ENCODE measurements around the gene SHMT2.

DNA sequence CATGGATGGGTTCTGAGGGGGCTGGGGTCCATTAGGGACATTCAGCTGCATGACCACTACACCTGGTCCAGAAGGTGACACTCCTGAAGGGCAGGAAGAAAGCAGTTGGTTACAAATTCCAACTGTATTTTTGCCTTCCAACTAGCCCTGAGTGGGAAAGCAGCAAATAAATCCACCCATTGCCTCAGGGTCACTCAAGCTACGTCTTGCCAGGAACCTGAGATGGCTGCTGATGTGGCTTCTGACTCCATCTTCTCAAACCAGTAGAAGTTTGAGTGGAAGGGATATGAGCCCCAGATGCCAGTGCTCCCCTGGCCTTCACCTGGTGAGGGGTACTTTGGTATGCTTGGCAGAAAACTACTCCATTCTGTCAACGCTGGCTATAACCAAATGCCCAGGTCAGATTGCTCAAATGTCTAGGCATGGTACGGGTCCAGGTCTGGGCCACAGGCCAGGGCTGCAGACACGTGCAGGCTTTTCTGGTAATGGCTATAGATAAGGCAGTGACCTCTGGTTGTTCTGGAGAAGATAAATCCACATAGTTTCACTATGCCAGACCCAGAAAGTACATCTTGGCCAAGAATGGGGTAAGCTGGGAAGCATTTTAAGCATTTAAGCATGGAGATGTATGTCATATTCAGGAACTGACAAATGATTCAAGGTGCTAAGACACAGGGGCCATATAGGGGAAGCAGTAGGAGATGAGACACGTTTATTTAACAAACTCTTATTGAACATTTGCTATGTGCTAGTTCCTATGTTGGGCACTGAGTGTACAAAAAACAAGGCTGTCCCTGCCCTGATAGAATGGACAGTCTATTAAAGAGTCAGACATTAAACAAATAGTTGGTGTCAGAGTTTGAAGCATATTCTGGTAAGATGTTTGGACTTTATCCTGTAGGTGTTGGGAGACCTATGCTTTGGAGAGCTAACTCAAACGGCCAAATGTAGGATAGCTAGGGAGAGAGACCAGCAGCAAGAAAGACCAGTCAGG, 29.8 kb downstream of the SHMT2 start:
- TF ChIP-seq JUN (IDR thresholded peaks at IDR 0.05; ENCODE audit: borderline replicate concordance, insufficient read depth, insufficient read length, low read depth) (no peak), POLR2A (IDR thresholded peaks at IDR 0.05; ENCODE audit: low read depth, low read length) (no peak), FOS (IDR thresholded peaks at IDR 0.05; ENCODE audit: borderline replicate concordance, insufficient read depth, low read length) (no peak), MYC (IDR thresholded peaks at IDR 0.05; ENCODE audit: low read depth, low read length) (no peak), EZH2 (IDR thresholded peaks at IDR 0.05; ENCODE audit: borderline replicate concordance, low read depth, low read length, severe bottlenecking) (no peak)
- TF ChIP-seq, protein P1, sequence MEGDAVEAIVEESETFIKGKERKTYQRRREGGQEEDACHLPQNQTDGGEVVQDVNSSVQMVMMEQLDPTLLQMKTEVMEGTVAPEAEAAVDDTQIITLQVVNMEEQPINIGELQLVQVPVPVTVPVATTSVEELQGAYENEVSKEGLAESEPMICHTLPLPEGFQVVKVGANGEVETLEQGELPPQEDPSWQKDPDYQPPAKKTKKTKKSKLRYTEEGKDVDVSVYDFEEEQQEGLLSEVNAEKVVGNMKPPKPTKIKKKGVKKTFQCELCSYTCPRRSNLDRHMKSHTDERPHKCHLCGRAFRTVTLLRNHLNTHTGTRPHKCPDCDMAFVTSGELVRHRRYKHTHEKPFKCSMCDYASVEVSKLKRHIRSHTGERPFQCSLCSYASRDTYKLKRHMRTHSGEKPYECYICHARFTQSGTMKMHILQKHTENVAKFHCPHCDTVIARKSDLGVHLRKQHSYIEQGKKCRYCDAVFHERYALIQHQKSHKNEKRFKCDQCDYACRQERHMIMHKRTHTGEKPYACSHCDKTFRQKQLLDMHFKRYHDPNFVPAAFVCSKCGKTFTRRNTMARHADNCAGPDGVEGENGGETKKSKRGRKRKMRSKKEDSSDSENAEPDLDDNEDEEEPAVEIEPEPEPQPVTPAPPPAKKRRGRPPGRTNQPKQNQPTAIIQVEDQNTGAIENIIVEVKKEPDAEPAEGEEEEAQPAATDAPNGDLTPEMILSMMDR (IDR thresholded peaks at IDR 0.05; ENCODE audit: extremely low read depth in 1 of 2, insufficient read depth in 1 of 2, low read depth in 1 of 2, low read length in 2 of 2): no peak
